CD4-positive, alpha-beta memory T cell (primary cell): ENCODE data around the gene KRT7. TPM values are rescaled to one million over a fixed set of nuclear protein-coding genes. Genes with fewer than 3 reads are reported as not detected.

Experiments
- CTCF ChIA-PET: fragments of 350-600 bp; sonication (Branson Sonifier 250); formaldehyde crosslinking; loops from one replicate; lab custom pipeline; 2021; ENCODE audit warnings: inconsistent platforms; ENCODE audit not compliant: partially characterized antibody; lab: Charles Lee
- POLR2A ChIA-PET: fragments of 350-600 bp; sonication (Branson Sonifier 250); formaldehyde crosslinking; loops from one replicate; lab custom pipeline; 2021; ENCODE audit not compliant: partially characterized antibody; lab: Charles Lee
- DNase-seq, 5 donors: peaks; one replicate each; pipeline versions ENCODE4 v3.0.0 to v3.0.0-alpha.2; 2020 to 2022; ENCODE audit warnings: mixed read lengths in 1 of 5
- H3K27ac ChIP-seq: one replicate; pipeline ENCODE4 v1.7.0; 2013; ENCODE audit warnings: low read depth, low read length
- H3K27me3 ChIP-seq: 2 replicates; pipeline ENCODE4 v1.7.0; 2013; ENCODE audit warnings: mild to moderate bottlenecking, low read length, moderate library complexity; ENCODE audit not compliant: insufficient read depth
- H3K36me3 ChIP-seq: 2 replicates; pipeline ENCODE4 v1.7.0; 2013; ENCODE audit warnings: mild to moderate bottlenecking, low read length, moderate library complexity; ENCODE audit not compliant: insufficient read depth
- H3K4me1 ChIP-seq: 2 replicates; pipeline ENCODE4 v1.7.0; 2013; ENCODE audit warnings: mild to moderate bottlenecking, low read length, moderate library complexity; ENCODE audit not compliant: insufficient read depth
- H3K4me3 ChIP-seq, 2 donors: one replicate each; pipeline ENCODE4 v1.7.0; 2013; ENCODE audit warnings: low read length in 2 of 2, mild to moderate bottlenecking in 1 of 2
- H3K9me3 ChIP-seq, 2 donors: one replicate each; pipeline ENCODE4 v1.7.0; 2013; ENCODE audit warnings: low read length in 2 of 2, control low read depth in 1 of 2; ENCODE audit not compliant: control insufficient read depth in 1 of 2
- H3K27ac Mint-ChIP-seq, 7 donors: one replicate each; pipeline ENCODE4 v1.8.0; 2020 to 2021; ENCODE audit warnings: mixed read lengths in 7 of 7, mild to moderate bottlenecking in 6 of 7, inconsistent platforms in 3 of 7, moderate library complexity in 3 of 7
- H3K27me3 Mint-ChIP-seq, 2 donors: one replicate each; pipeline ENCODE4 v1.8.0; 2020 to 2021; ENCODE audit warnings: mixed read lengths in 2 of 2
- H3K36me3 Mint-ChIP-seq, 2 donors: one replicate each; pipeline ENCODE4 v1.8.0; 2020 to 2021; ENCODE audit warnings: mixed read lengths in 2 of 2, inconsistent platforms in 1 of 2, mild to moderate bottlenecking in 1 of 2
- H3K4me1 Mint-ChIP-seq, 4 donors: one replicate each; pipeline ENCODE4 v1.8.0; 2020 to 2021; ENCODE audit warnings: mixed read lengths in 4 of 4, mild to moderate bottlenecking in 1 of 4
- H3K4me3 Mint-ChIP-seq, 8 donors: one replicate each; pipeline ENCODE4 v1.8.0; 2020 to 2021; ENCODE audit warnings: mixed read lengths in 8 of 8, mild to moderate bottlenecking in 7 of 8, moderate library complexity in 6 of 8, inconsistent platforms in 3 of 8
- H3K9me3 Mint-ChIP-seq, 8 donors: one replicate each; pipeline ENCODE4 v1.8.0; 2020 to 2021; ENCODE audit warnings: mixed read lengths in 8 of 8, mild to moderate bottlenecking in 5 of 8, inconsistent platforms in 3 of 8, moderate library complexity in 1 of 8
- intact Hi-C: fragments of 100-400 bp; cut with micrococcal nuclease; formaldehyde crosslinking; loops from one replicate; pipeline ENCODE4 v1.15.1; 2023
- polyA plus RNA-seq, 2 donors: library from polyadenylated mRNA; unstranded; fragments of 300-500 nt; fragmentation: Illumina TruSeq; gene quantifications; one replicate each; pipeline ENCODE4 v1.2.3, GENCODE V29; 2021
- total RNA-seq, 2 experiments: library from RNA; stranded (reverse); gene quantifications; one replicate each; pipeline ENCODE4 v1.2.3, GENCODE V29; 2021

The KRT7 gene
- total and polyA plus RNA-seq, 4 experiments from 2014 or later: not detected

GRCh38 chr12:52205612-52206303 is 27.3 kb upstream of the KRT7 start:
- H3K9me3 ChIP-seq: no peaks in the 10 kb centered on the region
- no peak for DNase-seq
- Mint-ChIP-seq H3K27me3 (peaks cover 13 to 27% of the 10 kb centered on the region in 2 donors), H3K36me3 (no peaks in the 10 kb centered on the region), H3K4me1 (peaks cover 0 to 6% (median 2%) of the 10 kb centered on the region in 4 donors), H3K27ac (peak overlapping the region in 1 of 7 donors; percentile 10), H3K9me3 (peaks cover 0 to 2% (median 0%) of the 10 kb centered on the region in 8 donors), H3K4me3 (no peak overlapping the region)
- no peak overlapping the region for H3K4me3 ChIP-seq
- no peaks in the 10 kb centered on the region for H3K36me3 ChIP-seq
- intact Hi-C loops: no loop called here
- CTCF ChIA-PET: no interaction called here
- H3K4me1 ChIP-seq: no peaks in the 10 kb centered on the region
- POLR2A ChIA-PET: no interaction called here
- H3K27me3 ChIP-seq: no peaks in the 10 kb centered on the region
- no peak overlapping the region for H3K27ac ChIP-seq

DNA sequence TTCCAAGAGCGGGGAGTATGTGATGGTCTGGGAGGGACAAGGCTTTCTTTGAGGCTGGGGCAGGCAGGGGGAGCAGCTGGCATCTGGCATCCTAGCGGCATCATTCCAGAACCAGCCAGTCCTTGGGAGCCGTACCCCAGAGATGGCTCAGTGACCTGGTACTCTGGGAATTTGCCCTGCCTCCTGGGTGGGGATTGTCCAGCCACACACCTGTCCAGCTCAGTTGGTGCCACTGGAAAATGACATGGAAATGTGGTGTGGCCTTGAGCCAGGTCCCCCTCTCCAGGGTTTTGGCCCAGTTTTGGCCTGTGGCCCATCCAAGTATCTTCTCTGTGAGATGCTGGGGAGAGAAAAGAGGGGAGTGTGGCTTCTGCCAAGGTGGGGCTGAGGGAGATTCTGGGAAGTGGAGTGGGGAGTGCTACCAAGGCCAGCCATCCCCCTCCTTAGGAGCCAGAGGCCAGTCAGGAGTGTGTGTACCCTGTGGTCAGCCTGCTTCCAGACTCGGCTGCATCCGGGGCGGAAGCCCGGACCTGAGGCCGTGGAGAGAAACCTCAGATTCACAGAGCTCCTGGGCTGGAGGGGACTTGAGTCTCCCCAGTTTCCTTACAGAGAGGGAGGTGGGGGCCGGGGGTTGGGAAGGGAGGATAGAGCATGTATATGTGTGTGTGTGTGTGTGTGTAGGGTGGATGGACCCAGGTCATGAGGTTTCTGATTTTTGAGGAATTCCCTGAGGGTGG is 26.6 kb upstream of the KRT7 start:
- H3K4me1 ChIP-seq: no peaks in the 10 kb centered on the region
- H3K27me3 ChIP-seq: no peaks in the 10 kb centered on the region
- DNase-seq: no peak
- no peaks in the 10 kb centered on the region for H3K36me3 ChIP-seq
- peak overlapping the region in 1 of 7 donors; percentile 10 for H3K27ac Mint-ChIP-seq
- H3K27ac ChIP-seq: no peak overlapping the region
- H3K9me3 Mint-ChIP-seq: peaks cover 0 to 1% (median 0%) of the 10 kb centered on the region in 8 donors
- no peak overlapping the region for H3K4me3 ChIP-seq
- ChIA-PET CTCF (no interaction called here), POLR2A (no interaction called here)
- no peaks in the 10 kb centered on the region for H3K9me3 ChIP-seq
- H3K36me3 Mint-ChIP-seq: no peaks in the 10 kb centered on the region
- no peak overlapping the region for H3K4me3 Mint-ChIP-seq
- H3K4me1 Mint-ChIP-seq: peaks cover 0 to 6% (median 2%) of the 10 kb centered on the region in 4 donors
- peaks cover 13 to 27% of the 10 kb centered on the region in 2 donors for H3K27me3 Mint-ChIP-seq
- intact Hi-C loops: no loop called here

DNA sequence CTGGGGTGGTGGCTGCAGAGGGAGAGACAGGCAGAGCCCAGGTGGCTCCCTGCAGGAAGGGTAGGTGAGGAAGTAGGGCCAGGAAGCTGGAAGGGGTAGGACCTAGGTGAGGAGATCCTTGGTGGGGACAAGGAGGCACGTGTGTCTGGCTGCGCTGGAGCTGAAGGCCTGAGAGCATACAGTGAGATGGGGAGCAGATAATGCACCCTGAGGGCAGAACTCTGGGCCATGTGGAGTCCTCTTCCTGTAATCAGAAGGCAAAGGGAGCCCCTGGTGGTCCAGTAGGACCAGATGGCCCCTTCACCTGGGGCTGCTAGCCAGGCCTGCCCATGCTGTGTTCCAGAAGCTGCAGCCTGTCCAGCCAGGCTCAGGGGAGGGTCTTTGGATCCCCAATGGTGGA is 25.9 kb upstream of the KRT7 start:
- peaks cover 0 to 6% (median 2%) of the 10 kb centered on the region in 4 donors for H3K4me1 Mint-ChIP-seq
- no peak for DNase-seq
- ChIA-PET POLR2A (no interaction called here), CTCF (no interaction called here)
- intact Hi-C loops: no loop called here
- no peak overlapping the region for H3K4me3 Mint-ChIP-seq
- no peak overlapping the region for H3K27ac ChIP-seq
- H3K4me3 ChIP-seq: no peak overlapping the region
- H3K9me3 ChIP-seq: no peaks in the 10 kb centered on the region
- H3K9me3 Mint-ChIP-seq: no peaks in the 10 kb centered on the region
- H3K36me3 Mint-ChIP-seq: no peaks in the 10 kb centered on the region
- H3K27ac Mint-ChIP-seq: no peak overlapping the region
- H3K27me3 Mint-ChIP-seq: peaks cover 13 to 26% of the 10 kb centered on the region in 2 donors
- no peaks in the 10 kb centered on the region for H3K36me3 ChIP-seq
- no peaks in the 10 kb centered on the region for H3K27me3 ChIP-seq
- no peaks in the 10 kb centered on the region for H3K4me1 ChIP-seq

GRCh38 chr12:52207895-52208294 is 25.1 kb upstream of the KRT7 start:
- Mint-ChIP-seq H3K36me3 (no peaks in the 10 kb centered on the region), H3K4me3 (no peak overlapping the region), H3K9me3 (no peaks in the 10 kb centered on the region), H3K27me3 (peaks cover 9 to 23% of the 10 kb centered on the region in 2 donors), H3K27ac (no peak overlapping the region), H3K4me1 (peaks cover 0 to 4% (median 2%) of the 10 kb centered on the region in 4 donors)
- no peak overlapping the region for H3K27ac ChIP-seq
- H3K4me3 ChIP-seq: no peak overlapping the region
- no peak for DNase-seq
- no peaks in the 10 kb centered on the region for H3K4me1 ChIP-seq
- H3K36me3 ChIP-seq: no peaks in the 10 kb centered on the region
- intact Hi-C loops: no loop called here
- H3K27me3 ChIP-seq: no peaks in the 10 kb centered on the region
- H3K9me3 ChIP-seq: no peaks in the 10 kb centered on the region
- POLR2A ChIA-PET: no interaction called here
- CTCF ChIA-PET: interaction anchor here (0.9 kb wide), 1 partner anchor 672 kb away, joined by 3 read pairs; no protein-coding TSS in a partner anchor

GRCh38 chr12:52208424-52209165 is 24.4 kb upstream of the KRT7 start:
- H3K4me1 ChIP-seq: no peaks in the 10 kb centered on the region
- Mint-ChIP-seq H3K27ac (no peak overlapping the region), H3K36me3 (no peaks in the 10 kb centered on the region), H3K4me1 (peaks cover 0 to under 1% (median under 1%) of the 10 kb centered on the region in 4 donors), H3K4me3 (no peak overlapping the region), H3K27me3 (peaks cover 5 to 22% of the 10 kb centered on the region in 2 donors), H3K9me3 (no peaks in the 10 kb centered on the region)
- no peak overlapping the region for H3K27ac ChIP-seq
- ChIA-PET CTCF (interaction anchor here (0.9 kb wide), 1 partner anchor 672 kb away, joined by 3 read pairs; no protein-coding TSS in a partner anchor), POLR2A (no interaction called here)
- no peaks in the 10 kb centered on the region for H3K36me3 ChIP-seq
- no peaks in the 10 kb centered on the region for H3K27me3 ChIP-seq
- intact Hi-C loops: no loop called here
- DNase-seq: no peak
- no peaks in the 10 kb centered on the region for H3K9me3 ChIP-seq
- no peak overlapping the region for H3K4me3 ChIP-seq

DNA sequence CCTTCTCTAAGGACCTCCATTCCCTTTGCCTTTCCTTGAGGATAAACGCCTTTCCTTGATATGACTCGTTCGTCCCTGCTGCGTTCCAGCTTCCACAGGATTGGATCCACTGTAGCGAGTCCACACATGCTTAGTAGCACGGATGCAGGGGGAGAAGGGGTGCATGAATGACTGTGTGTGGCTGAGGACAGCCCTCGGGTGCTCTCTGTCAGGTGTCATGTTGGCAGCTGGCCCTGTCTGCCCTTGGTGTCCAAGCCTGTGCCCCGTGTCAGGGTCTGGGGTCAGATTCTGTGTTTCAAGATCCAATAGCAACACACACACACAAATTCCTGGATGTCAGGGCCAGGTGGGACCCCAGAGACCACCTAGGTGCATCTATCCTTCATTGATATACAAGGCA is 23.7 kb upstream of the KRT7 start:
- Mint-ChIP-seq H3K4me1 (peaks cover 0 to 2% (median under 1%) of the 10 kb centered on the region in 4 donors), H3K36me3 (no peaks in the 10 kb centered on the region), H3K27ac (no peak overlapping the region), H3K9me3 (no peaks in the 10 kb centered on the region), H3K4me3 (no peak overlapping the region), H3K27me3 (peaks cover 3 to 24% of the 10 kb centered on the region in 2 donors)
- H3K4me3 ChIP-seq: no peak overlapping the region
- intact Hi-C loops: no loop called here
- no peak for DNase-seq
- H3K27ac ChIP-seq: no peak overlapping the region
- no peaks in the 10 kb centered on the region for H3K9me3 ChIP-seq
- ChIA-PET POLR2A (no interaction called here), CTCF (no interaction called here)
- H3K27me3 ChIP-seq: no peaks in the 10 kb centered on the region
- H3K36me3 ChIP-seq: no peaks in the 10 kb centered on the region
- H3K4me1 ChIP-seq: no peaks in the 10 kb centered on the region
